ENCODE results near the gene CPEB2.
A peak's percentile ranks its signal among the peaks of the same experiment; 100 is the strongest.

CPEB2 gene
- total RNA-seq = 8.3 to 46.3 (median 26.7) reads per million in 9 experiments

DNA sequence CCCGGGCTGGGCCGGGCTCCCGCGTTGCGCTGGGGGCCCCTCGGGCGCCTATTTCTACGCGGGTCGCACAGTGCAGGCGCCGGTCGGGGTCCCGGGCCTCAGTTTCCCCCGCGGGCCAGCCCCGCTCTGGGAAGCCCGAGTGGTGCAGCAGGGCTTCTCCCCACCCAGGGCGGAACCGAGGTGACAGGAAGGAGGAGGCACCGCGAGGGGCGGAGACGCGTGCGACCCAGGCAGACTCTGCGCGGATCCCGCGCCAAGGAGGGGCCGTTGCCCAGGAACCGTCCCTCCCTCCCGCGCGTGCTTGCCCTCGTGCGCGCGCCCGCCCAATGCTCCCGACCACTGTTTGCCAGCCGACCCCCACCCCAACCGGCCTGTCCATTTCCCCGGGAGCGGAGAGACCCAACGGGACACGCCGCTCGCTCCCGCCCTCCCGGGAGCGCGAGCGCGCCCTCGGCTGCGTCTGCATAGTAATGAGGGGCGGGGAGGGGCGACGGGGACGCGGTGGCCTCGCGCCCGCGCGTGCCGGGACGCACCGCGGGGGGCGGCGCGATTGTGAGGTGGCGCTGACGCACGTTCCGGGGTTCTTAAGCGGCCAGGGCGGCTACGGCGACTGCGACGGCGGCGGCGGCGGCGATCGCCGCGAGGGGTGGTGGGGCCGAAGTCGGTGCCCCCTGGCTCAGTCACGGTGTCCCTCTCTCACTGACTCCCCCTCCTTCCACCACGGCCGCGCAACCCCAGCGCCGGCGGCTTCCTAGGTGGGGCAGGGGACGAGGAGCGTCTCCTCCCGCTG is at the start of gene CPEB2:
CPEB2 (plus strand) TSS at position 613 of the 790 bp plus-strand sequence. CDS start 193 bp downstream, outside the sequence.
- H3K27me3 Mint-ChIP-seq = no peaks in the 10 kb centered on the region
- peak within 1 kb of the TSS; percentile 92 to 95 for H3K4me3 Mint-ChIP-seq
- H3K4me1 Mint-ChIP-seq (ENCODE audit: low read depth in 2 of 2) = peaks cover 14 to 18% of the 10 kb centered on the region in 2 donors

GRCh38 chr4:14958436-14958835 is 43.8 kb upstream of the CPEB2 start:
- no peaks in the 10 kb centered on the region for H3K4me1 Mint-ChIP-seq (ENCODE audit: low read depth in 2 of 2)
- H3K36me3 Mint-ChIP-seq (ENCODE audit: insufficient read depth) = no peaks in the 10 kb centered on the region
- ATAC-seq (replicated peaks) (no peak), DNase-seq (no peak)
- no peak overlapping the region for H3K27ac Mint-ChIP-seq
- H3K27me3 Mint-ChIP-seq = peaks cover 7 to 20% of the 10 kb centered on the region in 2 donors
- no peak overlapping the region for H3K4me3 Mint-ChIP-seq
- no peaks in the 10 kb centered on the region for H3K9me3 Mint-ChIP-seq

More for the DNA sequence above, at the start of gene CPEB2:
- Mint-ChIP-seq H3K36me3 (ENCODE audit: insufficient read depth) (peaks cover 38% of the 10 kb centered on the region), H3K27ac (peak within 1 kb of the TSS; percentile 97 to 98), H3K9me3 (no peaks in the 10 kb centered on the region)
- ATAC-seq (replicated peaks) (peak; percentile 64), DNase-seq (peak; percentile 86 to 87 (median 87))

DNA sequence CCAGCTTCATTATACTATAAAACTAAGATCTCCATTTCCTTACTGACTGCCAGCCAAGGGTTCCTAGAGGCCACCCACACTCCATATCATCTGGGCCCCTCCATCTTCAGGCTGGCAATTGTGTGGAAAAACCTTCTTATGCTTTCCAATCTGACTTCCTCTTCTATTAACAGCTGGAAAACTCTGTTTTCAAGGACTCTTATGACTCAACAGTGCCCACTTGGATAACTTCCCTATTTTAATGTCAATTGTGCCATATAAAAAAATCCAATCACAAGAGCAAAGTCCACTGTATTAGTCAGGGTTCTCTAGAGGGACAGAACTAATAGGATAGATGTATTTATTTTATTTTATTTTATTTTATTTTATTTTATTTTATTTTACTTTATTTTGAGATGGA is 41.0 kb upstream of the CPEB2 start:
- Mint-ChIP-seq H3K9me3 (no peaks in the 10 kb centered on the region), H3K4me3 (no peak overlapping the region), H3K4me1 (ENCODE audit: low read depth in 2 of 2) (no peaks in the 10 kb centered on the region), H3K36me3 (ENCODE audit: insufficient read depth) (no peaks in the 10 kb centered on the region), H3K27me3 (peaks cover 6 to 13% of the 10 kb centered on the region in 2 donors), H3K27ac (no peak overlapping the region)
- DNase-seq (no peak), ATAC-seq (replicated peaks) (no peak)

DNA sequence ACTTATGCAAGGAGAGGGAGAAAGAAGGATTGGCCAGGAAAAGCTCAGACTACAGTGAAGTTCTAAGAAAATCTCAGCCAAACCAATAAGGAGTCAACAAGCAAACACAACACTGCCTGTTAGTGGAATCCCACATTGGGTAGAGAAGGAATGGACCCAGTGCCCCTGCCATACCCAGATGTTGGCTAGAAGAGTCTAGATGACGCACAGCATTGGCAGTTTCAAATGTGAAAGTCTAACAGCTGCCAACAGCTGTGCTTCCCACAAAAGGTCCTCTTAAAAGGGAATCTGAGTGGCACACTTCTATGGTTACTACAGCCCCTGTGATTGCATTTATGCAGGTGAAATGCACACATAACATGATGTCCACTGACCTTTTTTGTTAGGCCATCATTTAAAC is 37.2 kb upstream of the CPEB2 start:
- Mint-ChIP-seq H3K27ac (no peak overlapping the region), H3K9me3 (no peaks in the 10 kb centered on the region), H3K4me1 (ENCODE audit: low read depth in 2 of 2) (no peaks in the 10 kb centered on the region), H3K27me3 (peaks cover 22 to 29% of the 10 kb centered on the region in 2 donors), H3K36me3 (ENCODE audit: insufficient read depth) (no peaks in the 10 kb centered on the region), H3K4me3 (no peak overlapping the region)
- no peak for DNase-seq
- no peak for ATAC-seq (replicated peaks)

- no peak for ATAC-seq (replicated peaks)
- Mint-ChIP-seq H3K27me3 (peaks cover 41 to 43% of the 10 kb centered on the region in 2 donors), H3K4me1 (ENCODE audit: low read depth in 2 of 2) (no peaks in the 10 kb centered on the region), H3K4me3 (no peak overlapping the region), H3K36me3 (ENCODE audit: insufficient read depth) (no peaks in the 10 kb centered on the region), H3K9me3 (no peaks in the 10 kb centered on the region), H3K27ac (no peak overlapping the region)
- DNase-seq = no peak
Measured at GRCh38 chr4:14967982-14968381, 34.3 kb upstream of the CPEB2 start.

- H3K36me3 Mint-ChIP-seq (ENCODE audit: insufficient read depth) = no peaks in the 10 kb centered on the region
- DNase-seq (no peak), ATAC-seq (replicated peaks) (no peak)
- peaks cover 24 to 38% of the 10 kb centered on the region in 2 donors for H3K27me3 Mint-ChIP-seq
- no peaks in the 10 kb centered on the region for H3K4me1 Mint-ChIP-seq (ENCODE audit: low read depth in 2 of 2)
- no peak overlapping the region for H3K27ac Mint-ChIP-seq
- no peak overlapping the region for H3K4me3 Mint-ChIP-seq
- H3K9me3 Mint-ChIP-seq = no peaks in the 10 kb centered on the region
Measured at GRCh38 chr4:14977830-14978229, 24.5 kb upstream of the CPEB2 start.

DNA sequence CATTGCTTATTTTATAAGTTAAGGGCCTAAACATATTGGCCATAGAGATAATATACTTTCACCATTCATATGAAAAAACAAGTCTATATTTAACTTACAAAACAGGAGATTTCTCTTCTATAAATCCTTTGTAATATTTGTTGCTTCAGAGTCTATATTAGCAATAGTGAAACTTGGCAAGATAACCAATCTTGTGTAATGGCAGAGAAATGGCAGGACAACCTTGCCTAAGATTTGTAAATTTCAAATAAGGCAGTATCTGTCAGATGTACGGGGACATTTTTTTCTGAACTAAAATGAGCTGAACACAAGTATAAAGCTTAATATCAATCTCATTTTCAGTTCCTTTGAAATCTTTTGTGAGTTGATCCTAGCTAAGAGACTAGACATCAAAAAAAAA is 17.8 kb upstream of the CPEB2 start:
- Mint-ChIP-seq H3K36me3 (ENCODE audit: insufficient read depth) (no peaks in the 10 kb centered on the region), H3K27me3 (peaks cover 3 to 13% of the 10 kb centered on the region in 2 donors), H3K4me1 (ENCODE audit: low read depth in 2 of 2) (no peaks in the 10 kb centered on the region), H3K27ac (no peak overlapping the region), H3K9me3 (no peaks in the 10 kb centered on the region), H3K4me3 (no peak overlapping the region)
- ATAC-seq (replicated peaks) = no peak
- no peak for DNase-seq

- ATAC-seq (replicated peaks) (no peak), DNase-seq (no peak)
- Mint-ChIP-seq H3K27ac (no peak overlapping the region), H3K36me3 (ENCODE audit: insufficient read depth) (no peaks in the 10 kb centered on the region), H3K9me3 (no peaks in the 10 kb centered on the region), H3K27me3 (peaks cover 0 to 8% of the 10 kb centered on the region in 2 donors), H3K4me3 (no peak overlapping the region), H3K4me1 (ENCODE audit: low read depth in 2 of 2) (no peaks in the 10 kb centered on the region)
Measured at GRCh38 chr4:14985161-14985560, 17.1 kb upstream of the CPEB2 start.

DNA sequence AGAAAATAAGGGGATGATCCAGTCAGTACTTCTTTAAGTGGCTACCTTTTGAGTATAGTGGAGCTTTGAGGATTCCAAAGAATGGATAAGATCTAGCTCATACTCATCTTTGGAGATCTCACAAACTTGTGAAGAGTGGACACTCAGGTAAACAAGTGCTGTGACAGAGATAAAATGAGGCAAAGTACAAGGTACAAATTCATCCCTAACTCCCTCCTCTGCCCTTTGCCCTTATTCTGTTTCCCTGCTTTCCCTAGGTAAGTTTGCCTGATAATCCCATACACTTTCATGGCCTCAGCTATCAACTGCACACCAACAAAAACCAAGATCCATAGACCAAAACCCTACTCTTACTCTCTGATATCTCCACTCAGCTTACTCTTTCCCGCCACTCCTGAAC is 16.4 kb upstream of the CPEB2 start:
- no peaks in the 10 kb centered on the region for H3K9me3 Mint-ChIP-seq
- ATAC-seq (replicated peaks) (no peak), DNase-seq (no peak)
- no peak overlapping the region for H3K27ac Mint-ChIP-seq
- H3K36me3 Mint-ChIP-seq (ENCODE audit: insufficient read depth) = no peaks in the 10 kb centered on the region
- H3K4me3 Mint-ChIP-seq = no peak overlapping the region
- H3K27me3 Mint-ChIP-seq = peaks cover 0 to 8% of the 10 kb centered on the region in 2 donors
- no peaks in the 10 kb centered on the region for H3K4me1 Mint-ChIP-seq (ENCODE audit: low read depth in 2 of 2)

DNA sequence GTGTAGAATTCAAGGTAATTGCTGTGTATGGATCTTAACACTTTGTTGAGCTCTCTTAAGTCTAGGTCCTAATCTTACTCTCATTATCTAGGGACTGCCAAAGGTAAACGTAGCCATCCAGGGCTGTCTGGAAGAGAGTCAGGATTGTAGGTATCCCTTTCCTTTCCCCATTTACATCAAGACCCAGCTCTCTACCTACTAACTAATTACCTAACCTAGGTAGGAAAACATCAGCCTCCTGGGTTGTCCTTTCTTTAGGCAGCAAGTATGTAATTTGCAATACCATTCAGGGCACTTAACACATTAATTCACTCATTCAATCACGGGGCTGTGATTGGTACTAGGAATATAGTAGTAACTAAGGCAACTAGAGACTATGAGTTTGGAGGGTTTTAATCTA is 15.2 kb upstream of the CPEB2 start:
- H3K4me1 Mint-ChIP-seq (ENCODE audit: low read depth in 2 of 2) = no peaks in the 10 kb centered on the region
- H3K9me3 Mint-ChIP-seq = no peaks in the 10 kb centered on the region
- H3K4me3 Mint-ChIP-seq = no peak overlapping the region
- ATAC-seq (replicated peaks) (no peak), DNase-seq (no peak)
- peaks cover 8 to 13% of the 10 kb centered on the region in 2 donors for H3K27me3 Mint-ChIP-seq
- H3K36me3 Mint-ChIP-seq (ENCODE audit: insufficient read depth) = no peaks in the 10 kb centered on the region
- no peak overlapping the region for H3K27ac Mint-ChIP-seq

GRCh38 chr4:14990484-14990883 is 11.8 kb upstream of the CPEB2 start:
- Mint-ChIP-seq H3K36me3 (ENCODE audit: insufficient read depth) (no peaks in the 10 kb centered on the region), H3K4me1 (ENCODE audit: low read depth in 2 of 2) (no peaks in the 10 kb centered on the region), H3K27me3 (peaks cover 19 to 23% of the 10 kb centered on the region in 2 donors), H3K27ac (no peak overlapping the region), H3K4me3 (no peak overlapping the region), H3K9me3 (no peaks in the 10 kb centered on the region)
- no peak for DNase-seq
- no peak for ATAC-seq (replicated peaks)

DNA sequence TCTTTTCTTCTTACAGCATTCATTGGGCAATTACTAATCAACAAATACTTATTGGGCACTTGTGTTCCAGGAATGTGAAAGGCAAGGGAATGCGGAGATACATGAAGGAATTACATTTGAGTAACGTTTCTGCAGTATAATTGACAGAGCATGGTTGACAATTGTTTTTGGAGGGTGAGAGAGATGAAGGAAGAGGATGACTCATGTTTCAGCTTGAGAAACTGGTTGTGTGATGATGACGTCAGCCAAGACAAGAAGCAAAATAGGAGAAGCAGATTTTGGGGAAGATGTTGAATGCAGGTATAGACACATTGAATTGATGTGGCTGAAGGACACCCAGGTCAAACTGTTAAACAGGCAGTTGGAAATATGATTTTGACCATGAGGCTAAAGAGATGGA is 8.0 kb upstream of the CPEB2 start:
- DNase-seq (no peak), ATAC-seq (replicated peaks) (no peak)
- H3K4me3 Mint-ChIP-seq = no peak overlapping the region
- peaks cover 3% of the 10 kb centered on the region for H3K36me3 Mint-ChIP-seq (ENCODE audit: insufficient read depth)
- no peaks in the 10 kb centered on the region for H3K9me3 Mint-ChIP-seq
- peaks cover 0 to 2% of the 10 kb centered on the region in 2 donors for H3K4me1 Mint-ChIP-seq (ENCODE audit: low read depth in 2 of 2)
- peaks cover 11 to 23% of the 10 kb centered on the region in 2 donors for H3K27me3 Mint-ChIP-seq
- H3K27ac Mint-ChIP-seq = no peak overlapping the region

DNA sequence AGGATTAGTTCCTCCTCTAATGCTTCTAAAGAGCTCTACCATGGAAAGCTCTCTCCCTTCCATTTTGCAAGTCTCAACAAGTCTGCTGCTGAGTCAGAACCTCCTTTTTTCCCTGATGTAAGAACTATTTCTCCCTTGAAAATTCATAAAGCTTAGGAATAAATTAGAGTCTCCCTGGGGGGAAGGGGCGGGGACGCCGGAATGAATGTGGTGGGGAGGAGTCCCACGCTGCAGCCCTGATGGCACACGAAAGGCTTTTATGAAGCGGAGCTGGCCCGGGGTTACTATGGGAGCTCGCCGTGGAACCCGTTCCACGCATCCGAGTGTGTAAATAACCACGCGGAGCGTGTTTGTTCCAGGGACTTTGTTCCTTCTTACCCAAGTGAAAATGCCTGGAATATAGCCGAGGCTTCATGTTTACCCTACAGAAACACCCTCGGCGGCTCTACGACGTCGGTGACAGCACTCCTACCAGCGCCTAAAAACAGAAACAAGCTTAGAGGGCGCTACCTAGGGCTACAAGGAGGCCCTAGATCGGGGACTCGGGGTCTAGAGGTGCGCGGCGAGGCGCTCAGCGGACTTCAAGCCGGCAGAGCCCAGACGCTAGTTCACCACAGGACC is 923 bp upstream of the CPEB2 start:
- Mint-ChIP-seq H3K9me3 (no peaks in the 10 kb centered on the region), H3K4me3 (peak overlapping the region; percentile 92 to 95), H3K27ac (peak overlapping the region; percentile 97 to 98), H3K27me3 (no peaks in the 10 kb centered on the region), H3K4me1 (ENCODE audit: low read depth in 2 of 2) (peaks cover 14% of the 10 kb centered on the region in 2 donors), H3K36me3 (ENCODE audit: insufficient read depth) (peaks cover 38% of the 10 kb centered on the region)
- DNase-seq (peak in 2 of 3 experiments; percentile 45 to 49), ATAC-seq (replicated peaks) (peak; percentile 24)

All from effector memory CD8-positive, alpha-beta T cell (primary cell).